OCI-LY7 (cell line): ENCODE measurements around the gene DCTPP1. TPM values are rescaled to one million over a fixed set of nuclear protein-coding genes. Genes with fewer than 3 reads are reported as not detected.

ENCODE experiments used
- BruUV-seq: library from RNA; stranded (reverse); fragments of 400-500 nt; replicated peaks from 2 replicates; lab custom pipeline; 2021; lab: Mats Ljungman, UMichigan
- CTCF ChIA-PET: fragments of 300-600 bp; sonication (Branson Sonifier 250); formaldehyde crosslinking; loops from one replicate; lab custom pipeline; 2022; ENCODE audit warnings: antibody characterized with exemption; ENCODE audit not compliant: unreplicated experiment; lab: Charles Lee
- POLR2A ChIA-PET: fragments of 300-600 bp; sonication (Branson Sonifier 250); formaldehyde crosslinking; loops from one replicate; lab custom pipeline; 2022; ENCODE audit warnings: antibody characterized with exemption; lab: Charles Lee
- DNase-seq: peaks from one replicate; pipeline ENCODE4 v3.0.0-alpha.2; 2015; ENCODE audit warnings: low spot score
- H2AFZ ChIP-seq: fragments of 200-600 bp; sonication (generic), shearing (Covaris generic); 2 replicates; pipeline ENCODE4 v1.6.1; 2014; ENCODE audit warnings: mild to moderate bottlenecking, antibody characterized with exemption, low read length, moderate library complexity
- H3K27ac ChIP-seq: fragments of 200-600 bp; sonication (generic); 2 replicates; pipeline ENCODE4 v1.5.1; 2014; ENCODE audit warnings: mixed run types, low read depth, mild to moderate bottlenecking, moderate library complexity, low read length, inconsistent platforms; ENCODE audit not compliant: poor library complexity, severe bottlenecking
- H3K36me3 ChIP-seq: fragments of 200-600 bp; sonication (generic); 2 replicates; pipeline ENCODE4 v1.6.1; 2014; ENCODE audit warnings: mild to moderate bottlenecking, antibody characterized with exemption, low read length, moderate library complexity, mixed read lengths; ENCODE audit not compliant: insufficient read depth
- H3K4me1 ChIP-seq: fragments of 200-600 bp; sonication (generic); 2 replicates; pipeline ENCODE4 v1.5.1; 2014; ENCODE audit warnings: mild to moderate bottlenecking, low read length; ENCODE audit not compliant: insufficient read depth, poor library complexity, severe bottlenecking
- H3K4me2 ChIP-seq: fragments of 200-600 bp; sonication (generic); 2 replicates; pipeline ENCODE4 v1.6.1; 2014; ENCODE audit warnings: mild to moderate bottlenecking, low read length
- H3K4me3 ChIP-seq: fragments of 200-600 bp; sonication (generic); 2 replicates; pipeline ENCODE4 v1.5.1; 2014; ENCODE audit warnings: mild to moderate bottlenecking, low read depth, low read length; ENCODE audit not compliant: poor library complexity, severe bottlenecking
- H3K79me2 ChIP-seq: fragments of 200-600 bp; sonication (generic); 2 replicates; pipeline ENCODE4 v1.6.1; 2016; ENCODE audit warnings: low read depth, mild to moderate bottlenecking, low read length, moderate library complexity, mixed read lengths; ENCODE audit not compliant: insufficient read depth
- H3K9me2 ChIP-seq: fragments of 200-600 bp; sonication (generic); 2 replicates; pipeline ENCODE4 v1.6.1; 2016; ENCODE audit warnings: mild to moderate bottlenecking, low read length, mixed read lengths; ENCODE audit not compliant: insufficient read depth
- H3K9me3 ChIP-seq: fragments of 200-600 bp; sonication (generic); 2 replicates; pipeline ENCODE4 v1.6.1; 2014; ENCODE audit warnings: mild to moderate bottlenecking, mixed run types, low read length, mixed read lengths
- H4K20me1 ChIP-seq: fragments of 200-600 bp; sonication (generic); 2 replicates; pipeline ENCODE4 v1.6.1; 2014; ENCODE audit warnings: mild to moderate bottlenecking, antibody characterized with exemption, low read length, moderate library complexity, mixed read lengths; ENCODE audit not compliant: insufficient read depth
- CTCF ChIP-seq: fragments of 200-600 bp; sonication (generic); conservative IDR thresholded peaks from 2 replicates; pipeline ENCODE4 v1.5.1; 2014; ENCODE audit warnings: mild to moderate bottlenecking, antibody characterized with exemption, low read length, moderate library complexity, mixed read lengths
- EZH2phosphoT487 ChIP-seq: fragments of 200-600 bp; sonication (generic); IDR thresholded peaks from 2 replicates; pipeline ENCODE4 v1.6.1; 2018; ENCODE audit warnings: low read depth, borderline replicate concordance, mild to moderate bottlenecking, mixed run types, antibody characterized with exemption, low read length, moderate library complexity, mixed read lengths
- intact Hi-C: fragments of 100-400 bp; cut with micrococcal nuclease; formaldehyde crosslinking; loops from one replicate; pipeline ENCODE4 v1.10.0; 2022; ENCODE audit not compliant: unreplicated experiment
- total RNA-seq, 2 experiments: library from RNA; depleted of rRNA in 1 of 2; stranded (reverse); fragments of >200 nt in 1 of 2; shearing (Covaris generic) in 1 of 2; gene quantifications; 2 replicates each; pipeline ENCODE4 v1.2.3, GENCODE V29; 2014 to 2022

DCTPP1 gene
- total RNA-seq, 2 experiments from 2014 or later: 90.2 to 93.8 TPM

GRCh38 chr16:30445408-30446202 lies 15.8 kb upstream of the DCTPP1 start, which contains the start of gene SEPHS2:
TSS of gene SEPHS2 (minus strand) at chr16:30445874. CDS start at chr16:30445727, 147 bp downstream.
- H3K9me3 ChIP-seq: no peaks in the 10 kb centered on the region
- H3K4me1 ChIP-seq: peaks cover 37% of the 10 kb centered on the region
- peak; percentile 99 for DNase-seq
- TF ChIP-seq EZH2phosphoT487 (no peak), CTCF (peak; percentile 70)
- peak within 1 kb of the TSS; percentile 84 for H3K4me2 ChIP-seq
- no peaks in the 10 kb centered on the region for H3K9me2 ChIP-seq
- peaks cover 22% of the 10 kb centered on the region for H4K20me1 ChIP-seq
- H3K79me2 ChIP-seq: peaks cover 30% of the 10 kb centered on the region
- peak within 1 kb of the TSS; percentile 85 for H2AFZ ChIP-seq
- peak within 1 kb of the TSS; percentile 84 for H3K27ac ChIP-seq
- peak within 1 kb of the TSS; percentile 86 for H3K4me3 ChIP-seq
- peaks cover 33% of the 10 kb centered on the region for H3K36me3 ChIP-seq
- ChIA-PET POLR2A (interaction anchor here (1.6 kb wide), 1 partner anchor 12 kb away, joined by 8 read pairs; no protein-coding TSS in a partner anchor), CTCF (no interaction called here)
- no TSS peak for BruUV-seq
- intact Hi-C loops: no loop called here

- ChIA-PET CTCF (no interaction called here), POLR2A (no interaction called here)
- H3K4me2 ChIP-seq: peak overlapping the region; percentile 84
- peaks cover 30% of the 10 kb centered on the region for H3K79me2 ChIP-seq
- H2AFZ ChIP-seq: peak overlapping the region; percentile 85; the same call in 1 of the 2 replicates
- H3K9me3 ChIP-seq: no peaks in the 10 kb centered on the region
- peak overlapping the region; percentile 84 for H3K27ac ChIP-seq
- intact Hi-C loops: no loop called here
- DNase-seq: no peak
- BruUV-seq: no TSS peak
- peaks cover 33% of the 10 kb centered on the region for H3K36me3 ChIP-seq
- H3K4me3 ChIP-seq: peak overlapping the region; percentile 86
- no peaks in the 10 kb centered on the region for H3K9me2 ChIP-seq
- H3K4me1 ChIP-seq: peaks cover 37% of the 10 kb centered on the region
- peaks cover 22% of the 10 kb centered on the region for H4K20me1 ChIP-seq
- TF ChIP-seq EZH2phosphoT487 (no peak), CTCF (no peak)
Observed at GRCh38 chr16:30445149-30445407, 15.2 kb upstream of the DCTPP1 start.
